Esophagus squamous epithelium (tissue), 4 donors: Measurements from ENCODE around the gene ALPK3.
A peak's percentile ranks its signal among the peaks of the same experiment; 100 is the strongest.
"Not testable (repeated sequence)": the region's sequence is repeated elsewhere in the genome, so short reads cannot be mapped to it uniquely, and the experiment has no call there.

Experiments
- POLR2A ChIP-seq, 4 donors: fragments of 450-650 bp; IDR thresholded peaks; one replicate each; pipeline ENCODE4 v1.6.1; 2017; ENCODE audit warnings: antibody characterized with exemption in 4 of 4, mild to moderate bottlenecking in 4 of 4, moderate library complexity in 3 of 4
- TF ChIP-seq, protein P1 (sequence below), 6 experiments: fragments of 450-650 bp in 4 of 6; fragments of 200-600 bp in 2 of 6; sonication (generic) in 2 of 6; IDR thresholded peaks; one replicate each; pipeline ENCODE4 v1.5.1; 2016 to 2019; ENCODE audit warnings: antibody characterized with exemption in 6 of 6, mild to moderate bottlenecking in 4 of 6, moderate library complexity in 4 of 6

DNA sequence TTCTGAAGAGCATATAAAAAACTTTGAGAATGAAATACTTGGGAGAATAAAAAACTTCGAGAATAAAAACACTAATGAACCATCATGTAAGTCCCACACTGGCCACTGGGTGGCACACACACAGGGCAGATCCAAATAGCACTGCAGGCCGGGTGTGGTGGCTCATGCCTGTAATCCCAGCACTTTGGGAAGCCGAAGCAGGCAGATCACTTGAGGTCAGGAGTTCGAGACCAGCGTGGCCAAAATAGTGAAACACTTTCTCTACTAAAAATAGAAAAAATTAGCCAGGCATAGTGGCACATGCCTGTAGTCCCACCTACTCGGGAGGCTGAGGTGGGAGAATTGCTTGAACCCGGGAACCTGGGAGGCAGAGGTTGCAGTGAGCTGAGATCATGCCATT is 28.5 kb downstream of the ALPK3 start:
- not testable (repeated sequence) for TF ChIP-seq POLR2A (IDR thresholded peaks at IDR 0.05)
- TF ChIP-seq, protein P1, sequence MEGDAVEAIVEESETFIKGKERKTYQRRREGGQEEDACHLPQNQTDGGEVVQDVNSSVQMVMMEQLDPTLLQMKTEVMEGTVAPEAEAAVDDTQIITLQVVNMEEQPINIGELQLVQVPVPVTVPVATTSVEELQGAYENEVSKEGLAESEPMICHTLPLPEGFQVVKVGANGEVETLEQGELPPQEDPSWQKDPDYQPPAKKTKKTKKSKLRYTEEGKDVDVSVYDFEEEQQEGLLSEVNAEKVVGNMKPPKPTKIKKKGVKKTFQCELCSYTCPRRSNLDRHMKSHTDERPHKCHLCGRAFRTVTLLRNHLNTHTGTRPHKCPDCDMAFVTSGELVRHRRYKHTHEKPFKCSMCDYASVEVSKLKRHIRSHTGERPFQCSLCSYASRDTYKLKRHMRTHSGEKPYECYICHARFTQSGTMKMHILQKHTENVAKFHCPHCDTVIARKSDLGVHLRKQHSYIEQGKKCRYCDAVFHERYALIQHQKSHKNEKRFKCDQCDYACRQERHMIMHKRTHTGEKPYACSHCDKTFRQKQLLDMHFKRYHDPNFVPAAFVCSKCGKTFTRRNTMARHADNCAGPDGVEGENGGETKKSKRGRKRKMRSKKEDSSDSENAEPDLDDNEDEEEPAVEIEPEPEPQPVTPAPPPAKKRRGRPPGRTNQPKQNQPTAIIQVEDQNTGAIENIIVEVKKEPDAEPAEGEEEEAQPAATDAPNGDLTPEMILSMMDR (IDR thresholded peaks at IDR 0.05): peak; percentile 46 to 88 (median 78)
